Aortic smooth muscle cell (primary cell): ENCODE measurements around the gene LYPD4. TPM values are rescaled to one million over a fixed set of nuclear protein-coding genes. Genes with fewer than 3 reads are reported as not detected.

Experiments
- total RNA-seq: library from RNA; depleted of rRNA; stranded (reverse); fragments of >200 nt; gene quantifications from 2 replicates; pipeline ENCODE4 v1.2.3, GENCODE V29; 2014

The LYPD4 gene
- not detected in 2 replicates for total RNA-seq

GRCh38 chr19:41844601-41845000 lies at the start of gene LYPD4:
LYPD4 (minus strand) TSS chr19:41844683; CDS start chr19:41839285, 5,398 bp downstream.

GRCh38 chr19:41882568-41883462 lies 38.3 kb upstream of the LYPD4 start, which contains the start of gene ARHGEF1:
ARHGEF1 (plus strand) TSS chr19:41883184; CDS start chr19:41888083, 4,899 bp downstream.

GRCh38 chr19:41876847-41877832 lies 32.7 kb upstream of the LYPD4 start, which contains the start of gene CD79A:
CD79A (plus strand) TSS chr19:41877279; CDS start chr19:41877305, 26 bp downstream.

GRCh38 chr19:41859618-41860418 lies 15.3 kb upstream of the LYPD4 start, which contains the start of gene RPS19:
RPS19 (plus strand) TSS chr19:41860255; CDS start chr19:41860775, 520 bp downstream.

GRCh38 chr19:41845001-41845050 lies 343 bp upstream of the LYPD4 start, which contains the start of gene DMRTC2:
DMRTC2 (plus strand) TSS chr19:41845042; CDS start chr19:41847429, 2,387 bp downstream.

GRCh38 chr19:41796362-41796761 lies 48.1 kb downstream of the LYPD4 start, which contains the start of gene CEACAM3:
CEACAM3 (plus strand) TSS chr19:41796587; CDS start chr19:41796678, 91 bp downstream.

Other genes with a start within 250 kb of the LYPD4 start
- gene CEACAM4, start 217.6 kb downstream of the LYPD4 start, total RNA-seq = not detected in 2 replicates
- not detected in 2 replicates for gene CEACAM7, start 156.4 kb downstream of the LYPD4 start, total RNA-seq
- not detected in 2 replicates for gene CEACAM5, start 136.1 kb downstream of the LYPD4 start, total RNA-seq
- gene CEACAM6, start 89.2 kb downstream of the LYPD4 start, total RNA-seq = not detected in 2 replicates
- not detected in 2 replicates for gene CEACAM3, start 48.1 kb downstream of the LYPD4 start, total RNA-seq
- not detected in 2 replicates for gene DMRTC2, start 359 bp upstream of the LYPD4 start, total RNA-seq
- gene RPS19, start 15.6 kb upstream of the LYPD4 start, total RNA-seq = 1,192 and 1,270 TPM in 2 replicates
- not detected in 2 replicates for gene CD79A, start 32.6 kb upstream of the LYPD4 start, total RNA-seq
- gene ARHGEF1, start 38.5 kb upstream of the LYPD4 start, total RNA-seq = 24.2 and 29.1 TPM in 2 replicates
- 0.06 TPM in 1 of 2 replicates, not detected in the other for gene ERFL, start 83.8 kb upstream of the LYPD4 start, total RNA-seq
- 212 and 252 TPM in 2 replicates for gene RABAC1, start 114.6 kb upstream of the LYPD4 start, total RNA-seq
- gene ATP1A3, start 149.5 kb upstream of the LYPD4 start, total RNA-seq = under 0.01 and 0.25 TPM in 2 replicates
- 3.4 and 5.9 TPM in 2 replicates for gene GRIK5, start 225.5 kb upstream of the LYPD4 start, total RNA-seq
- gene ZNF574, start 231.5 kb upstream of the LYPD4 start, total RNA-seq = 7.0 and 10.0 TPM in 2 replicates